ENCODE measurements around the gene GNAQ. TPM values are rescaled to one million over a fixed set of nuclear protein-coding genes. Genes with fewer than 3 reads are reported as not detected.

Gene GNAQ
- total and polyA plus RNA-seq, 12 donors = 5.4 to 19.8 (median 13.2) TPM

DNA sequence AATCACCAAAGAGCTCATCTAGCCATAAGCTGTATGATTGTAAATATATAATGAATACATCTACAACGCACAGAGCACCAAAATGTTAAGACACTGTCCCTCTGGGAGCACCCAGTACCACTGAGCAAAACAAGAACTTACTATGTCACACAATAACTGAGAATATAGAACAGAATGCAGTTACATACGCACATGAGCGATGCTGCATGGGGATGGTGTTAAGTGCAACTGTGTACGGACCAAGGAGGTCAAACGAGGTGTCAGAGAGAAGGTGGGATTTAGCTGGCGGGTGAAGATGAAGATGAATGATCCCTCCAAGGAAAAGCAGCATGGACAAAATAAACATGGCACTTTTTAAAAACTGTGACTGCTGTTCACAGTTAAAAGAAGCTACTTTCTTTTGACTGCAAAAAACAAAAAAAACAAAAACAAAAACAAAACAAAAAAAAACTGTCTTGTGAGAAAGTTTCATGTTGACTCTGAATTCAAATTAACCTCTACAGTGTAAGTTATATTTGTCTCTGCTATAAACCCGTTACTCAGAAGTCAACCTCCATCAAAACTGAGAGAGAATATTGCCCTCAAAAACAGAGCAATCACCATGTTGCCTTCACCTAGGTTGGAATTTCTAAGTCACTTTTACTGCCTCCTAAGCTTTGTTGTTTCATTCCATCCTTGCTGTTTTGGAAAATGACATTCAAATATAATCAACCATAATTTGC is 213.9 kb downstream of the GNAQ start:
- Histone ChIP-seq H3K9me3 (no peaks in the 10 kb centered on the region), H3K36me3 (peaks cover 0 to 29% (median 0%) of the 10 kb centered on the region in 9 donors), H3K27me3 (no peaks in the 10 kb centered on the region), H3K4me1 (peaks cover 0 to 41% (median 20%) of the 10 kb centered on the region in 9 donors), H3K27ac (peak overlapping the region in 1 of 10 donors; percentile 54), H3K4me3 (no peak overlapping the region)
- ATAC-seq (no peak), DNase-seq (no peak)
- TF ChIP-seq, protein P1, sequence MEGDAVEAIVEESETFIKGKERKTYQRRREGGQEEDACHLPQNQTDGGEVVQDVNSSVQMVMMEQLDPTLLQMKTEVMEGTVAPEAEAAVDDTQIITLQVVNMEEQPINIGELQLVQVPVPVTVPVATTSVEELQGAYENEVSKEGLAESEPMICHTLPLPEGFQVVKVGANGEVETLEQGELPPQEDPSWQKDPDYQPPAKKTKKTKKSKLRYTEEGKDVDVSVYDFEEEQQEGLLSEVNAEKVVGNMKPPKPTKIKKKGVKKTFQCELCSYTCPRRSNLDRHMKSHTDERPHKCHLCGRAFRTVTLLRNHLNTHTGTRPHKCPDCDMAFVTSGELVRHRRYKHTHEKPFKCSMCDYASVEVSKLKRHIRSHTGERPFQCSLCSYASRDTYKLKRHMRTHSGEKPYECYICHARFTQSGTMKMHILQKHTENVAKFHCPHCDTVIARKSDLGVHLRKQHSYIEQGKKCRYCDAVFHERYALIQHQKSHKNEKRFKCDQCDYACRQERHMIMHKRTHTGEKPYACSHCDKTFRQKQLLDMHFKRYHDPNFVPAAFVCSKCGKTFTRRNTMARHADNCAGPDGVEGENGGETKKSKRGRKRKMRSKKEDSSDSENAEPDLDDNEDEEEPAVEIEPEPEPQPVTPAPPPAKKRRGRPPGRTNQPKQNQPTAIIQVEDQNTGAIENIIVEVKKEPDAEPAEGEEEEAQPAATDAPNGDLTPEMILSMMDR (IDR thresholded peaks at IDR 0.05) = no peak
- intact Hi-C loops (cut with DNase I) = no loop called here
- WGBS, 2 donors = 93 to 94% methylated on average over 7 of the region's 7 CpGs

DNA sequence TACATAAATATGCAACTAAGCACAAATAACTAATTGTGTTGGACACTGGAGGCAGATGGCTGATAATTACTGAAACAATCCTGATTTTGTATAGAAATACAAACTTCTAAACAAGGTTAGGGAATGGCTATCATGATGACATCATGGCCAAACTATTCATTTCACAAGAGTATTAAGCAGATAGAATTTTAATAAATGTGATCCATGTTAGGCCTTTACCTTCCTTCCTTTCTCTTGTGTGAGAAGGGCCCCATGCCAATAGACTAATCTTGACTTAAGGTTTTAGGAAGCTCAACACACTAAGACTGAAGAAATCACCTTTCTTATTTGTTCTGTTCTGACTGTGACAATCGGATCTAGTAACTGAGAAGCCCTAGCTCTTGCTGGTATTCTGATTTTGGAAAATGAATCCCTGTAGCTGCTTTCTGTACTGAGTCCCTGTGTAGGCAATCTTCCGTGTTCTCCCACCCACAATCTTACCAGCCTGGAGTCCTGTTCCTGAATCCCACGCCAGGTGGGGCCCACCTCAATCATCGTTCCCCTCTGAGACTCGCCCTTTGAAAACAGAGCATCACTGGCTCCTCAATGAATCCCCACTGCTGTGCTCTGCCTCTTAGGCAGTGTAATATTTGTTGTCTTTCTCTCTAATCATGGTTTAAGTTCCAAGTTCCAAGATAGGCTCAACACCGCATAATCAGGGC is 214.8 kb downstream of the GNAQ start:
- TF ChIP-seq, protein P1 (IDR thresholded peaks at IDR 0.05) = no peak
- Histone ChIP-seq H3K27me3 (no peaks in the 10 kb centered on the region), H3K4me1 (peaks cover 0 to 32% (median 20%) of the 10 kb centered on the region in 9 donors), H3K4me3 (no peak overlapping the region), H3K36me3 (peaks cover 0 to 37% (median 0%) of the 10 kb centered on the region in 9 donors), H3K27ac (peak overlapping the region in 3 of 10 donors; percentile 15 to 54 (median 20)), H3K9me3 (no peaks in the 10 kb centered on the region)
- intact Hi-C loops (cut with DNase I) = no loop called here
- DNase-seq (no peak), ATAC-seq (no peak)
- 95 to 96% methylated on average over 6 of the region's 6 CpGs for WGBS, 2 donors

DNA sequence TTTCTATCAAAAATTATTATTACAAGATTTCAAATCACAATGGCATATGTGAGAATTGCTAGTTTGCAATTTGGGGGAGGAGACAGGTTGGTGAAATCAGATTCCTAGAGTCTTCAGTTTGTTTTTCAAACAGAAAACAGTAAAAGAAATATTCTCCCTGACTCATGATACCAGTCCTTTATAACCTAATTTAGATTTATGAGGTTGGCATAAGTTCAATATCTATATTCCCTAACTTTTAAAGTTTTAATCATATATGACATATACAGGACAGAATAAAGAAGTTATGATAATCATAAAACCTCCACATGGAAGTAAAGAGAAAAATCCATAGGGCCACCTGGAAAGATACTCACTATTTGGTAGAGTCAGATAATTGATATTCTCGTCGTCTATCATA is 216.4 kb downstream of the GNAQ start:
- Histone ChIP-seq H3K9me3 (no peaks in the 10 kb centered on the region), H3K27me3 (no peaks in the 10 kb centered on the region), H3K4me1 (peaks cover 0 to 28% (median 18%) of the 10 kb centered on the region in 9 donors), H3K4me3 (no peak overlapping the region), H3K27ac (no peak overlapping the region), H3K36me3 (peaks cover 0 to 51% (median 3%) of the 10 kb centered on the region in 9 donors)
- DNase-seq (no peak), ATAC-seq (no peak)
- intact Hi-C loops (cut with DNase I) = no loop called here
- TF ChIP-seq, protein P1 (IDR thresholded peaks at IDR 0.05) = no peak
- WGBS, 2 donors = 95 to 97% methylated on average over 2 of the region's 2 CpGs

DNA sequence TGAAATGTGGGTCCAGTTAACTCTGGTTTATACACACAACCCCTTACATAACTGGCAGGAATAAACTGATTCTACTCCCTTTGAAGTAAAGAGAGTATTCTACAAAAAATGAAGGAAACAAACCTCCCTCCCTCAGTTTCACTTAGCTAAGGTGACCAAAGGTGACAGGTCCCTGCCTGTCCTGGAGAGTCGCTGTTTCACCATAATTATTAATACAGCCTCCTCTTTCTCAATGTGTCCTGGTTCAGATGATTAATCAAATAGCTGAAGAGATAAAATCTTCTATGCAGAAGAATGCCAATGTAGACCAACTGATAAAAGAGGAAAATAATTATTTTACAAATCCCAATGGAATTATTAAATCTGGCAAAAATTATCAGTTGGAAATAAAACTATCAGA is 219.8 kb downstream of the GNAQ start:
- TF ChIP-seq, protein P1 (IDR thresholded peaks at IDR 0.05) = no peak
- Histone ChIP-seq H3K27ac (no peak overlapping the region), H3K27me3 (no peaks in the 10 kb centered on the region), H3K4me1 (peaks cover 0 to 24% (median 5%) of the 10 kb centered on the region in 9 donors), H3K36me3 (peaks cover 0 to 51% (median 3%) of the 10 kb centered on the region in 9 donors), H3K9me3 (no peaks in the 10 kb centered on the region), H3K4me3 (no peak overlapping the region)
- ATAC-seq (no peak), DNase-seq (no peak)
- 94 to 96% methylated on average over 1 of the region's 1 CpG for WGBS, 2 donors
- intact Hi-C loops (cut with DNase I) = no loop called here
